Parathyroid adenoma (tissue), 2 donors: ENCODE data around the gene SOWAHA.
"Not testable (repeated sequence)": the region's sequence is repeated elsewhere in the genome, so short reads cannot be mapped to it uniquely, and the experiment has no call there.

Experiments
- H2AFZ ChIP-seq: fragments of 300-600 bp; sonication (generic); one replicate; pipeline ENCODE4 v1.7.0; 2017; ENCODE audit warnings: antibody characterized with exemption, mild to moderate bottlenecking
- H3K27ac ChIP-seq: fragments of 300-600 bp; sonication (generic); one replicate; pipeline ENCODE4 v1.7.0; 2017
- H3K27me3 ChIP-seq: fragments of 300-600 bp; sonication (generic); one replicate; pipeline ENCODE4 v1.7.0; 2017; ENCODE audit warnings: low read length; ENCODE audit not compliant: control insufficient read depth, insufficient read depth
- H3K36me3 ChIP-seq: fragments of 300-600 bp; sonication (generic); one replicate; pipeline ENCODE4 v1.7.0; 2017; ENCODE audit warnings: low read length; ENCODE audit not compliant: control insufficient read depth, insufficient read depth
- H3K4me1 ChIP-seq: fragments of 300-600 bp; sonication (generic); one replicate; pipeline ENCODE4 v1.7.0; 2017; ENCODE audit warnings: control low read depth
- H3K4me2 ChIP-seq: fragments of 300-600 bp; sonication (generic); one replicate; pipeline ENCODE4 v1.7.0; 2017; ENCODE audit warnings: low read length
- H3K4me3 ChIP-seq: fragments of 300-600 bp; sonication (generic); one replicate; pipeline ENCODE4 v1.7.0; 2017; ENCODE audit warnings: low read depth, low read length
- H3K79me2 ChIP-seq: fragments of 300-600 bp; sonication (generic); one replicate; pipeline ENCODE4 v1.7.0; 2017; ENCODE audit warnings: control low read depth
- H3K9ac ChIP-seq: fragments of 300-600 bp; sonication (generic); one replicate; pipeline ENCODE4 v1.7.0; 2017; ENCODE audit warnings: mild to moderate bottlenecking
- H3K9me3 ChIP-seq: fragments of 300-600 bp; sonication (generic); one replicate; pipeline ENCODE4 v1.7.0; 2017; ENCODE audit warnings: low read length; ENCODE audit not compliant: control insufficient read depth
- CTCF ChIP-seq: fragments of 300-600 bp; sonication (generic); IDR thresholded peaks from one replicate; pipeline ENCODE4 v1.7.0; 2017; ENCODE audit warnings: antibody characterized with exemption, mild to moderate bottlenecking
- donor health status: primary hyperparathyroidism.

The SOWAHA gene

GRCh38 chr5:132791026-132791425 lies 22.1 kb upstream of the SOWAHA start:
- H3K27ac ChIP-seq = no peak overlapping the region
- TF ChIP-seq CTCF = no peak
- H3K4me1 ChIP-seq = no peaks in the 10 kb centered on the region
- no peaks in the 10 kb centered on the region for H3K36me3 ChIP-seq
- H3K79me2 ChIP-seq = no peaks in the 10 kb centered on the region
- no peak overlapping the region for H2AFZ ChIP-seq
- H3K27me3 ChIP-seq = no peaks in the 10 kb centered on the region
- no peaks in the 10 kb centered on the region for H3K9me3 ChIP-seq
- H3K9ac ChIP-seq = no peak overlapping the region
- no peak overlapping the region for H3K4me2 ChIP-seq
- H3K4me3 ChIP-seq = no peak overlapping the region

GRCh38 chr5:132797651-132798050 lies 15.5 kb upstream of the SOWAHA start:
- Histone ChIP-seq H3K9me3 (no peaks in the 10 kb centered on the region), H3K4me3 (no peak overlapping the region), H3K27me3 (no peaks in the 10 kb centered on the region), H2AFZ (no peak overlapping the region), H3K4me1 (no peaks in the 10 kb centered on the region), H3K36me3 (no peaks in the 10 kb centered on the region), H3K9ac (no peak overlapping the region), H3K79me2 (no peaks in the 10 kb centered on the region), H3K4me2 (no peak overlapping the region), H3K27ac (no peak overlapping the region)
- no peak for TF ChIP-seq CTCF

GRCh38 chr5:132799392-132799791 lies 13.7 kb upstream of the SOWAHA start:
- no peaks in the 10 kb centered on the region for H3K9me3 ChIP-seq
- no peak overlapping the region for H3K4me3 ChIP-seq
- no peaks in the 10 kb centered on the region for H3K36me3 ChIP-seq
- H3K27me3 ChIP-seq = no peaks in the 10 kb centered on the region
- H2AFZ ChIP-seq = no peak overlapping the region
- no peak overlapping the region for H3K27ac ChIP-seq
- H3K79me2 ChIP-seq = no peaks in the 10 kb centered on the region
- no peak for TF ChIP-seq CTCF
- H3K4me2 ChIP-seq = no peak overlapping the region
- H3K4me1 ChIP-seq = no peaks in the 10 kb centered on the region
- H3K9ac ChIP-seq = no peak overlapping the region

- no peak for TF ChIP-seq CTCF
- Histone ChIP-seq H3K27ac (no peak overlapping the region), H3K36me3 (no peaks in the 10 kb centered on the region), H3K4me1 (no peaks in the 10 kb centered on the region), H3K4me3 (no peak overlapping the region), H3K9ac (no peak overlapping the region), H3K79me2 (no peaks in the 10 kb centered on the region), H3K9me3 (no peaks in the 10 kb centered on the region), H3K27me3 (no peaks in the 10 kb centered on the region), H3K4me2 (no peak overlapping the region), H2AFZ (no peak overlapping the region)
Measured at GRCh38 chr5:132800545-132800944, 12.6 kb upstream of the SOWAHA start.

GRCh38 chr5:132802044-132802684 lies 10.9 kb upstream of the SOWAHA start:
- no peaks in the 10 kb centered on the region for H3K9me3 ChIP-seq
- H3K4me1 ChIP-seq = no peaks in the 10 kb centered on the region
- H2AFZ ChIP-seq = no peak overlapping the region
- TF ChIP-seq CTCF = no peak
- no peaks in the 10 kb centered on the region for H3K36me3 ChIP-seq
- H3K79me2 ChIP-seq = no peaks in the 10 kb centered on the region
- H3K4me3 ChIP-seq = no peak overlapping the region
- H3K4me2 ChIP-seq = no peak overlapping the region
- H3K9ac ChIP-seq = no peak overlapping the region
- no peak overlapping the region for H3K27ac ChIP-seq
- H3K27me3 ChIP-seq = no peaks in the 10 kb centered on the region

- not testable (repeated sequence) for H3K4me2 ChIP-seq, H3K4me3 ChIP-seq, H3K79me2 ChIP-seq, H3K27ac ChIP-seq, H3K4me1 ChIP-seq, H3K9ac ChIP-seq, H3K36me3 ChIP-seq, H2AFZ ChIP-seq, H3K27me3 ChIP-seq, H3K9me3 ChIP-seq
Measured at GRCh38 chr5:132802685-132803066, 10.4 kb upstream of the SOWAHA start.

- not testable (repeated sequence) for H3K9ac ChIP-seq, H3K4me2 ChIP-seq, H2AFZ ChIP-seq, H3K36me3 ChIP-seq, H3K27me3 ChIP-seq, H3K79me2 ChIP-seq, H3K4me3 ChIP-seq, H3K4me1 ChIP-seq, H3K27ac ChIP-seq, H3K9me3 ChIP-seq
Measured at GRCh38 chr5:132804219-132804618, 8.9 kb upstream of the SOWAHA start.
